Measurements from ENCODE around the gene ARPC4. TPM values are rescaled to one million over a fixed set of nuclear protein-coding genes. Genes with fewer than 3 reads are reported as not detected.

ARPC4 gene
- total and polyA plus RNA-seq, 2 of the 13 experiments (the other 11 are each of a cell fraction or from before 2014, with no cell fraction given) = 30.1 to 83.6 TPM

DNA sequence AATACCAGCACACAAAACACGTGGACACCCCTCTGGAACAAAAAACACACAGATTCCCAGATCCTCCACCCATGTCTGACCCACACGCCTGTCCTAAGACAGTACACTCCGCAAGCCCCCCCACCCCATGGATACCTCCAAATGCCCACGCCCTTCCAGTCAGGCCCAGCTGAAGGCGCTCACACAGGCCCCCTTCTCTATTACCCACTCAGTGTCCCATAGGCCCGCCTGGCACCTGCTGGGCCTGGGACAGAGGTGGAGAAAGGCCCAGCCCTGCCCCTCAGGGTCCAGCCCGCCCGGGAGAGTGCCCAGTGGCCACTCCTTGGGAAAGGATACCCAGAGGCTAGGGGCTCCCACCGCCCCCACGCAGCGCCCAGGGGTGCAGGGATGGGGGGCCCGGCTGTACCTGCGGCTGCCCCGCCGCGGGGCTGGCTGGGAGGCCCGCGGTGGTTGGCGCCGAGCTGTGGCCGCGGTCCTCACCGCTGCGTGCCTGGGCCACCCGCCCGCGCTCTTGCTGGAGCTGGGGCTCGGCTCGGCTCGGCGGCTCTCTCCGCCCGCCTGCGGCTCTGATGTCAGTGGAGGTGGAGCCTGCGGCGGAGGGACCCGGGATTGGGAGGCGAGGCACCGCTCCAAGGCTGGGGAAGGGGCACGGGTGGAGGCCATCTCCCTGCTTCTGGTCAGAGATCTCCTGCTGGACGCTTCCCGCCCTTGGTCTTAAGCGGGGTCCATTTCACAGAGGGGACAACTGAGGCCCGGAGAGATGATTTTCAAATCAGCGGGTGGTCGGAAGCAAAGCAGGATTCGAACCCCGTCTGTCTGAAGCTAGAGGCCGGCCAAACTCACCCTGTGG lies 23.2 kb upstream of the ARPC4 start, which contains the start of gene CAMK1 (continued):
- no peak for TF ChIP-seq GMEB1 (CRISPR knock-in tag; IDR thresholded peaks at IDR 0.05; ENCODE audit: borderline replicate concordance)
- TF ChIP-seq ZNF12 (CRISPR knock-in tag; IDR thresholded peaks at IDR 0.05) = no peak
- TF ChIP-seq NR2F6 (IDR thresholded peaks at IDR 0.05) = no peak
- TF ChIP-seq NR2F6 (CRISPR knock-in tag; IDR thresholded peaks at IDR 0.05) = peak; percentile 14; the same call in 1 of the 2 replicates
- TF ChIP-seq AGO2 (optimal IDR thresholded peaks at IDR 0.05; ENCODE audit: low read depth, low read length) = peak; percentile 81
- TF ChIP-seq SCMH1 (CRISPR knock-in tag; IDR thresholded peaks at IDR 0.05; ENCODE audit: borderline replicate concordance) = no peak
- TF ChIP-seq HNF4A (CRISPR knock-in tag; IDR thresholded peaks at IDR 0.05) = no peak
- no peak for TF ChIP-seq ZNF83 (CRISPR knock-in tag; IDR thresholded peaks at IDR 0.05; ENCODE audit: borderline replicate concordance)
- TF ChIP-seq ZNF891 (CRISPR knock-in tag; IDR thresholded peaks at IDR 0.05) = peak; percentile 38; the same call in 1 of the 2 replicates
- peak; percentile 48; the same call in 1 of the 2 replicates for TF ChIP-seq GABPB1 (CRISPR knock-in tag; IDR thresholded peaks at IDR 0.05)
- peak; percentile 52; the same call in 1 of the 2 replicates for TF ChIP-seq TAF1 (CRISPR knock-in tag; IDR thresholded peaks at IDR 0.05)
- TF ChIP-seq ZBTB7B (CRISPR knock-in tag; IDR thresholded peaks at IDR 0.05) = peak; percentile 22; the same call in 1 of the 2 replicates
- 0 out of 2 replicates have a peak, but pooled peaks have one; percentile 21 for TF ChIP-seq TARDBP (CRISPR knock-in tag; IDR thresholded peaks at IDR 0.05)
- no peak for TF ChIP-seq ZNF574 (CRISPR knock-in tag; IDR thresholded peaks at IDR 0.05)
- TF ChIP-seq ZSCAN31 (CRISPR knock-in tag; IDR thresholded peaks at IDR 0.05; ENCODE audit: low read depth) = peak; percentile 50; the same call in 1 of the 2 replicates
- no peak for TF ChIP-seq GPN1 (CRISPR knock-in tag; IDR thresholded peaks at IDR 0.05; ENCODE audit: borderline replicate concordance)
- 0 out of 2 replicates have a peak, but pooled peaks have one; percentile 18 for TF ChIP-seq ZNF124 (CRISPR knock-in tag; IDR thresholded peaks at IDR 0.05)
- no peak for TF ChIP-seq ZNF343 (CRISPR knock-in tag; IDR thresholded peaks at IDR 0.05)
- TF ChIP-seq POLR2G (IDR thresholded peaks at IDR 0.05; ENCODE audit: low read depth, low read length) = peak; percentile 86
- TF ChIP-seq DBP (CRISPR knock-in tag; IDR thresholded peaks at IDR 0.05; ENCODE audit: not compliant biosample characterization) = no peak
- no peak for TF ChIP-seq NCOR1 (IDR thresholded peaks at IDR 0.05; ENCODE audit: borderline replicate concordance, low read length)
- TF ChIP-seq MZF1 (CRISPR knock-in tag; IDR thresholded peaks at IDR 0.05; ENCODE audit: borderline replicate concordance) = no peak
- TF ChIP-seq SALL1 (CRISPR knock-in tag; IDR thresholded peaks at IDR 0.05) = peak; percentile 50; the same call in 1 of the 2 replicates
- TF ChIP-seq NR0B2 (CRISPR knock-in tag; IDR thresholded peaks at IDR 0.05) = no peak
- no peak for TF ChIP-seq MAFF (IDR thresholded peaks at IDR 0.05; ENCODE audit: low read depth, low read length)

All from HepG2 (cell line).